ENCODE data around the gene MEAK7.
A peak's percentile ranks its signal among the peaks of the same experiment; 100 is the strongest.

MEAK7 gene

GRCh38 chr16:84509032-84509950 is 4.8 kb upstream of the MEAK7 start:
- DNase-seq: no peak

GRCh38 chr16:84508502-84508901 is 4.0 kb upstream of the MEAK7 start:
- no peak for DNase-seq

- peak; percentile 25 for DNase-seq
Observed at GRCh38 chr16:84507011-84507982, 2.8 kb upstream of the MEAK7 start.

GRCh38 chr16:84505249-84506187 is 1.1 kb upstream of the MEAK7 start:
- no peak for DNase-seq

GRCh38 chr16:84503751-84504395 is 586 bp downstream of the MEAK7 start:
- DNase-seq: no peak

GRCh38 chr16:84502581-84502980 is 1.9 kb downstream of the MEAK7 start:
- no peak for DNase-seq

- DNase-seq: no peak
Observed at GRCh38 chr16:84502075-84502474, 2.4 kb downstream of the MEAK7 start.

- no peak for DNase-seq
Observed at GRCh38 chr16:84501077-84501735, 3.3 kb downstream of the MEAK7 start.

- no peak for DNase-seq
Observed at GRCh38 chr16:84500531-84500930, 3.9 kb downstream of the MEAK7 start.

- no peak for DNase-seq
Observed at GRCh38 chr16:84499638-84500037, 4.8 kb downstream of the MEAK7 start.

- DNase-seq: no peak
Observed at GRCh38 chr16:84498859-84499620, 5.4 kb downstream of the MEAK7 start.

- DNase-seq: no peak
Observed at GRCh38 chr16:84498223-84498610, 6.2 kb downstream of the MEAK7 start.

GRCh38 chr16:84497418-84498222 is 6.8 kb downstream of the MEAK7 start:
- DNase-seq: no peak

- DNase-seq: no peak
Observed at GRCh38 chr16:84496991-84497390, 7.5 kb downstream of the MEAK7 start.

- DNase-seq: no peak
Observed at GRCh38 chr16:84495506-84495905, 9.0 kb downstream of the MEAK7 start.

GRCh38 chr16:84489131-84489530 is 15.3 kb downstream of the MEAK7 start:
- DNase-seq: no peak

- DNase-seq: no peak
Observed at GRCh38 chr16:84487358-84487757, 17.1 kb downstream of the MEAK7 start.

- no peak for DNase-seq
Observed at GRCh38 chr16:84486551-84487235, 17.8 kb downstream of the MEAK7 start.

GRCh38 chr16:84486126-84486525 is 18.3 kb downstream of the MEAK7 start:
- no peak for DNase-seq
